LNCAP (cell line): ENCODE data around the gene ENHO.

Experiments used
- TF ChIP-seq, protein P1 (sequence below): fragments of 450-650 bp; IDR thresholded peaks from 2 replicates; pipeline ENCODE4 v1.5.1; 2017; ENCODE audit warnings: mild to moderate bottlenecking

The ENHO gene

DNA sequence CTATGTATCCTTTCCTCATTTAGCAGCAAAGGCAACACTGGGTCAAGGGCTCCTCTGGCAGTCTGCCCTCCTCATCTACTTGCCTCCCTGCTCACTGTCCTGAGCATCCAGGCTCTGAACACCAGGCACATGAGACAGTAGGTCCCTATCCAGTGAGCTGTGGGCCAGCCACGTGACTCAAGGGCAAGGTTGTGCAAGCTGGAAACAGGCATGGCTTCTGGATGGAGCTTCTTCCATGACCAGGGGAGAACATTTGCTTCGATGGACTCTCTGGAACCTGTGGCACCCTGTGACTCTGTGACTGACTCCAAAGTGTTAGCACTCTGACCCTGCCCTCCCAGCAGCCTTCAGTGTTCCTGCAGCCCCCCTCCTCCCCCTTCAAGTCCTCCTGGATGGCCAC, 31.2 kb downstream of the ENHO start:
- TF ChIP-seq, protein P1, sequence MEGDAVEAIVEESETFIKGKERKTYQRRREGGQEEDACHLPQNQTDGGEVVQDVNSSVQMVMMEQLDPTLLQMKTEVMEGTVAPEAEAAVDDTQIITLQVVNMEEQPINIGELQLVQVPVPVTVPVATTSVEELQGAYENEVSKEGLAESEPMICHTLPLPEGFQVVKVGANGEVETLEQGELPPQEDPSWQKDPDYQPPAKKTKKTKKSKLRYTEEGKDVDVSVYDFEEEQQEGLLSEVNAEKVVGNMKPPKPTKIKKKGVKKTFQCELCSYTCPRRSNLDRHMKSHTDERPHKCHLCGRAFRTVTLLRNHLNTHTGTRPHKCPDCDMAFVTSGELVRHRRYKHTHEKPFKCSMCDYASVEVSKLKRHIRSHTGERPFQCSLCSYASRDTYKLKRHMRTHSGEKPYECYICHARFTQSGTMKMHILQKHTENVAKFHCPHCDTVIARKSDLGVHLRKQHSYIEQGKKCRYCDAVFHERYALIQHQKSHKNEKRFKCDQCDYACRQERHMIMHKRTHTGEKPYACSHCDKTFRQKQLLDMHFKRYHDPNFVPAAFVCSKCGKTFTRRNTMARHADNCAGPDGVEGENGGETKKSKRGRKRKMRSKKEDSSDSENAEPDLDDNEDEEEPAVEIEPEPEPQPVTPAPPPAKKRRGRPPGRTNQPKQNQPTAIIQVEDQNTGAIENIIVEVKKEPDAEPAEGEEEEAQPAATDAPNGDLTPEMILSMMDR, result no peak

DNA sequence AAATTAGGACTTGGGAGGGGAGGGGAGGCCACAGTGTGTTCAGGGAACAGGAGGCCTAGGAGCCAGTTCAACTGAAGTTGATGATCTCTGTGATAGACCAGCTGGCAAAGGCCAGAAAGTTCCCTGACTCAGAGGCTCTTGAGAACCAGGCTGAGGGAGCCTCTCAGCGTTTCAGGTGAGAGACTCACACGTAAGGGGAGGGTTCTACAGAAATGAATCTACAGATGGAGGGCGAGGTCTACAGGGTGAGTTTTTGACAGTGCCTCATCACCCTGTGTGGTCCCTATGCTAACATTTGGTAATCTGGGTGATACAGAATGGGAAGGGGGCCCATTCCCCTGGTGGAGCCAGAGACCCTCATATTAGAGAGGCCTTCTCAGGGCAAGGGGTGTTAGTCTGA, 32.0 kb downstream of the ENHO start:
- TF ChIP-seq, protein P1, result no peak

DNA sequence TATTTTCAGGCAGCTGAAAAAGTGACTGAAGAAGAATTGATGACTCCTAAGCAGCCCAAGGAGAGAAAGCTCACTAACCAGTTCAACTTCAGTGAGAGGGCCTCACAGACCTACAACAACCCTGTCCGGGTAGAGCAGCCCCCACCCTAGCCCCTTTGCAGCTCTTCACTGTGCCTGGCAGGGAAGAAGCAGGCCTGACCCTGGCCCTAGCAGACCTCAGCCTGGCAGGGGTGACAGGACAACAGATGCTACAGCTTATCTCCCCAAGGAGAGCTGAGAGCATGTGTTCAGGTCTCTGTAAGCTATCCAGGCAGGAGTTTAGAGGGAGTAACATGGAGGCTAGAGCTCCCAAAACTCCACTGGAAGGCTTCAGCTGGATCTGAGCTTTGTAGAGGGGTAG, 32.4 kb downstream of the ENHO start:
- TF ChIP-seq, protein P1, result no peak

DNA sequence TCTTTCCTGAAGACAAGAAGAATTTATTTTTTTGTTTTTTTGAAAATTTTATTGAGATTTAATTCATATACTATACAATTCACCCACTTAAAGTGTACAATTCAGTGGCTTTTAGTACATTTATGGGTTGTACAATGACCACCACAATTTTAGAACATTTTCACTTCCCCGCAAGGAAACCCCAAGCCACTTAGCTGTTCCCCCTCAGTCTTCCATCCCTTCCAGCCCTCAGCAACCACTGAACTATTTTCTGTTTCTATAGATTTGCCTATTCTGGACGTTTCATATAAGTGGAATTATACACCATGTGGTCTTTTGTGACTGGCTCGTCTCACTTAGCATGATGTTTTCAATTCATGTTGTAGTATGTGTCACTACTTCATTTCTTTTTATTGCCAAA, 36.2 kb downstream of the ENHO start:
- TF ChIP-seq, protein P1, result no peak

DNA sequence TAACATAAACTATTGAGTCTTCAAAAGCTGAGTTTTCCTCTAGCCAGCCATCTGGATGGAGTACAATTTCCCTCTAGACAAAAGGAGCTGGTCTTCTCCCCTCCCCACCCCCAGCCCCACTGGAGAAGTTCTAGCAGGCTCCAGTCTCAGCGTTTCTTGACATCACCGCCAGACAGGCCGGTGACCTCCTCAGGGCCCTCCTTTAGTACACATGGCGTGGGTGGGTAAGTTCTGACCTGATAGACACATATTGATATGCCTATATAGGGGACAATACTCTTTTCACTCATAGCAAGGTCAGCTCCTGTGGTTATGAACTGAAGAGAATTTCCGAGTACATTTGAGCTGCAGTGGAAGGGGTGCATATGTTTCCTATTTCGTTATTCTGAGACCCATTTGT, 37.0 kb downstream of the ENHO start:
- TF ChIP-seq, protein P1, result no peak

DNA sequence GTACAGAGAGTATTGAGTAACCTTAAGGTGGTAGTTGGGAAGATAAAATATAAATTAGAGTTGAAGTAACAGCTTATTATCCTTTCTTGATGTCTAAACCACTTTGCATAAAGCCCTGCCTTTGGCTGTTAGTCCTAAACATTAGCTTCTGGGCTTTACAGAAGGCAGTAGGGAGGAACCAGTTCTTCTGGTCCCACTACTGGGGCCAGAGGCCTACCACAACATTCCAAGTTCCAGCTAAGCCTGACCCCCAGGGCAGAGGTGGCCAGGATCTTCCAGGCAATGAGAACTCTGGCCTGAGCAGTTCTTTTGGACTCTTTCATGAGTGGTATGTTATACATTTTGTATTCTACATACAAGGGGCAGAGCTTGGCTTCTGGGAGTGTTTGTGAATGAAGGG, 38.1 kb downstream of the ENHO start:
- TF ChIP-seq, protein P1, result no peak

DNA sequence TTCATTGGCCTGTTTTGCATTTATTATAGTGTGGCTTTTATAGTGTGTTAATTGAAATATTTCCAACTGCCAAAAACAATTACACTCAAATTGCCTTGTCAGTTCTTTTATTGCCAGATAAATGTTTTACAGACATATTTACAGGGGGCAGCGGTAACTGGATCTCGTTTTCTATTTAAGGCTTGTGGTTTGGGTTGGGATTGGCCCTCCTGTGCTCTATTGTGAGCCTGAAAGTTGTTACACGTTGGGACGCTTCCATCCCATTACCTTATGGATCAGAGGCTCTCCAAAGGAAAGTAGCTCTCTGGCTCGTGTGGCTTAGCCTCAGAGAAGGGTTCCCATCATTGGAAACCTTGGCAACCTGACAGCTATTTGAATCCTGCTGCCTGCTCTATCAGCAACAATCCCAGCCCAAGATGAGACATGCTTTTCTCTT, 43.3 kb downstream of the ENHO start:
- TF ChIP-seq, protein P1, result no peak

DNA sequence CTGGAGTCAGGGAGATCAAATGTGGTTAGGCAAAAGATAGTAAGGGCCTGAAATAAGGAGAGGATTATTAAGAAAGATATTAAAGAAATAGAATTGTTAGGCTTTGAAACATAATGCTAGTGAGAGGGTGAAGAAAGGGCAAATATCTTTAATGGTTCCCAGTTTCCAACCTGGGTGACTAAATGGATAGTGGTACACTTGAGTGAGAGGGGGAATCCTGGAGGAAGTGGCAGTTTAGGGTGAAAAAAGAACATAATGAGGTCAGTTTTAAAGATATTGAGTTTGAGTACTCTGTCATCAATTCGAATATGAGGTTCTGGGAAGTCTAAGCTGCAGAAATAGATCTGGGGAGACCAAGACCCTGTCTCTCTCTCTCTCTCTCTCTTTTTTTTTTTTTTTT, 45.2 kb downstream of the ENHO start:
- TF ChIP-seq, protein P1, result no peak
